H1 (cell line): ENCODE data around the gene GNAO1. TPM values are rescaled to one million over a fixed set of nuclear protein-coding genes. Genes with fewer than 3 reads are reported as not detected.

Experiments
- CTCF ChIA-PET: fragments of 300-600 bp; sonication (Branson Sonifier 250); formaldehyde crosslinking; loops from one replicate; lab custom pipeline; 2021; ENCODE audit not compliant: partially characterized antibody; lab: Charles Lee
- POLR2A ChIA-PET: fragments of 300-600 bp; sonication (Branson Sonifier 250); formaldehyde crosslinking; loops from one replicate; lab custom pipeline; 2021; ENCODE audit warnings: inconsistent platforms; ENCODE audit not compliant: partially characterized antibody; lab: Charles Lee
- DNase-seq, 2 experiments: peaks; one replicate each; pipeline versions ENCODE4 v3.0.0 to v3.0.0-alpha.2; 2010 to 2022; ENCODE audit warnings: low spot score in 2 of 2, low read depth in 1 of 2, mixed read lengths in 1 of 2
- FAIRE-seq: peaks from 2 replicates; lab custom pipeline; 2011; peaks lifted over from hg19 to GRCh38; lab: Jason Lieb, UNC
- H2AFZ ChIP-seq: 2 replicates; pipeline ENCODE4 v1.8.1; 2012; ENCODE audit warnings: low read length, inconsistent platforms
- H2AK5ac ChIP-seq: 2 replicates; pipeline ENCODE4 v1.6.1; 2013; ENCODE audit warnings: low read depth, low read length
- H2BK120ac ChIP-seq: replicated peaks from 2 replicates; pipeline ENCODE3; 2013; ENCODE audit warnings: low read depth, low read length, inconsistent platforms
- H2BK12ac ChIP-seq: 2 replicates; pipeline ENCODE4 v1.6.1; 2013; ENCODE audit warnings: low read depth, low read length
- H2BK15ac ChIP-seq: 2 replicates; pipeline ENCODE4 v1.6.1; 2013; ENCODE audit warnings: low read length
- H2BK20ac ChIP-seq: 2 replicates; pipeline ENCODE4 v1.6.1; 2013; ENCODE audit warnings: low read length
- H2BK5ac ChIP-seq: 2 replicates; pipeline ENCODE4 v1.6.1; 2013; ENCODE audit warnings: low read depth, low read length
- H3K14ac ChIP-seq: 2 replicates; pipeline ENCODE4 v1.6.1; 2013; ENCODE audit warnings: inconsistent platforms; ENCODE audit not compliant: insufficient read length
- H3K18ac ChIP-seq: 2 replicates; pipeline ENCODE4 v1.6.1; 2013; ENCODE audit warnings: low read length; ENCODE audit errors: extremely low read depth
- H3K23ac ChIP-seq: 2 replicates; pipeline ENCODE4 v1.6.1; 2013; ENCODE audit warnings: inconsistent platforms; ENCODE audit not compliant: insufficient read length
- H3K23me2 ChIP-seq: 2 replicates; pipeline ENCODE4 v1.6.1; 2013; ENCODE audit warnings: low read depth, low read length
- H3K27ac ChIP-seq: 2 replicates; pipeline ENCODE4 v1.6.1; 2011; ENCODE audit warnings: low read depth, low read length, inconsistent platforms
- H3K27me3 ChIP-seq, 4 experiments: replicated peaks in 1 of 4; 1 replicate in 1 of 4; 2 replicates in 3 of 4; pipeline versions ENCODE4 v1.6.1 to v1.8.1; 2011 to 2013; ENCODE audit warnings: low read length in 3 of 4, mild to moderate bottlenecking in 3 of 4, inconsistent platforms in 2 of 4, mixed read lengths in 2 of 4, moderate library complexity in 1 of 4; ENCODE audit not compliant: control insufficient read depth in 3 of 4, insufficient read depth in 3 of 4; ENCODE audit errors: extremely low read depth in 1 of 4
- H3K36me3 ChIP-seq, 4 experiments: 2 replicates each; pipeline versions ENCODE4 v1.6.1 to v1.8.1; 2011 to 2013; ENCODE audit warnings: mild to moderate bottlenecking in 4 of 4, low read length in 3 of 4, moderate library complexity in 2 of 4, control low read depth in 1 of 4, inconsistent platforms in 1 of 4; ENCODE audit not compliant: insufficient read depth in 4 of 4, control insufficient read depth in 2 of 4
- H3K4ac ChIP-seq: replicated peaks from 2 replicates; pipeline ENCODE3; 2013; ENCODE audit warnings: low read length, low read depth, mixed read lengths, inconsistent platforms; ENCODE audit not compliant: insufficient read length
- H3K4me1 ChIP-seq, 4 experiments: replicated peaks in 1 of 4; 1 replicate in 1 of 4; 2 replicates in 3 of 4; pipeline versions ENCODE4 v1.6.1 to v1.8.1; 2011 to 2013; ENCODE audit warnings: low read length in 3 of 4, inconsistent platforms in 2 of 4, mixed read lengths in 1 of 4; ENCODE audit not compliant: insufficient read depth in 4 of 4, control insufficient read depth in 3 of 4
- H3K4me2 ChIP-seq, 2 experiments: 2 replicates each; pipeline versions ENCODE4 v1.6.1 to v1.8.1; 2011 to 2013; ENCODE audit warnings: low read depth in 2 of 2, low read length in 2 of 2, control low read depth in 1 of 2, inconsistent platforms in 1 of 2, mild to moderate bottlenecking in 1 of 2; ENCODE audit not compliant: insufficient read depth in 1 of 2
- H3K4me3 ChIP-seq, 4 experiments: fragments of 200-600, 300-600 bp in 1 of 4; sonication (generic), shearing (Covaris generic), sonication (Bioruptor Twin) in 1 of 4; 2 replicates each; pipeline versions ENCODE4 v1.5.1 to v1.8.1; 2011 to 2016; ENCODE audit warnings: low read length in 4 of 4, low read depth in 3 of 4, control low read depth in 2 of 4, inconsistent platforms in 2 of 4, mild to moderate bottlenecking in 2 of 4, mixed read lengths in 1 of 4, moderate library complexity in 1 of 4; ENCODE audit not compliant: insufficient read depth in 2 of 4; ENCODE audit errors: extremely low read depth in 1 of 4
- H3K56ac ChIP-seq: replicated peaks from 2 replicates; pipeline ENCODE3; 2013; ENCODE audit warnings: low read depth, mild to moderate bottlenecking, mixed read lengths, low read length, inconsistent platforms; ENCODE audit not compliant: insufficient read length
- H3K79me1 ChIP-seq: 2 replicates; pipeline ENCODE4 v1.6.1; 2013; ENCODE audit warnings: low read depth, low read length, control low read depth
- H3K79me2 ChIP-seq, 2 experiments: 2 replicates each; pipeline versions ENCODE4 v1.6.1 to v1.8.1; 2012 to 2013; ENCODE audit warnings: low read length in 2 of 2, mild to moderate bottlenecking in 2 of 2, inconsistent platforms in 1 of 2; ENCODE audit not compliant: insufficient read depth in 2 of 2, control insufficient read depth in 1 of 2
- H3K9ac ChIP-seq, 4 experiments: replicated peaks in 1 of 4; 1 replicate in 1 of 4; 2 replicates in 3 of 4; pipeline versions ENCODE4 v1.6.1 to v1.8.1; 2011 to 2013; ENCODE audit warnings: low read depth in 3 of 4, low read length in 3 of 4, control low read depth in 2 of 4, mild to moderate bottlenecking in 2 of 4, moderate library complexity in 2 of 4, inconsistent platforms in 1 of 4; ENCODE audit errors: extremely low read depth in 1 of 4
- H3K9me3 ChIP-seq, 2 experiments: 2 replicates each; pipeline versions ENCODE4 v1.6.1 to v1.8.1; 2012 to 2013; ENCODE audit warnings: mild to moderate bottlenecking in 2 of 2, moderate library complexity in 2 of 2, control low read depth in 1 of 2, inconsistent platforms in 1 of 2, low read depth in 1 of 2, low read length in 1 of 2, mixed read lengths in 1 of 2; ENCODE audit not compliant: insufficient read depth in 2 of 2
- H4K20me1 ChIP-seq, 2 experiments: replicated peaks in 1 of 2; 2 replicates each; pipeline versions ENCODE3 to v1.8.1; 2011 to 2013; ENCODE audit warnings: inconsistent platforms in 2 of 2, low read length in 2 of 2, mild to moderate bottlenecking in 1 of 2; ENCODE audit not compliant: insufficient read depth in 2 of 2, control insufficient read depth in 1 of 2
- H4K5ac ChIP-seq: 2 replicates; pipeline ENCODE4 v1.6.1; 2013; ENCODE audit warnings: low read length, low read depth, mixed read lengths, inconsistent platforms; ENCODE audit not compliant: insufficient read length
- H4K8ac ChIP-seq: 2 replicates; pipeline ENCODE4 v1.8.0; 2013; ENCODE audit warnings: mild to moderate bottlenecking, moderate library complexity, low read length, inconsistent platforms; ENCODE audit not compliant: insufficient read depth; ENCODE audit errors: extremely low read depth
- H4K91ac ChIP-seq: replicated peaks from 2 replicates; pipeline ENCODE3; 2013; ENCODE audit warnings: low read length, mixed read lengths, inconsistent platforms; ENCODE audit not compliant: insufficient read length
- CBX5 ChIP-seq: fragments of 300-800, 300-1000 bp; sonication (generic); IDR thresholded peaks from 2 replicates; pipeline ENCODE4 v1.7.1; 2016; ENCODE audit warnings: antibody characterized with exemption, low read length, low read depth
- CHD2 ChIP-seq: IDR thresholded peaks from 2 replicates; pipeline ENCODE4 v1.6.1; 2012; ENCODE audit warnings: low read length, improper control_type of control experiment
- CREB1 ChIP-seq: IDR thresholded peaks from 2 replicates; pipeline ENCODE4 v1.6.1; 2012; ENCODE audit warnings: inconsistent platforms
- KDM5A ChIP-seq: fragments of 200-600 bp; IDR thresholded peaks from 2 replicates; pipeline ENCODE4 v1.7.1; 2012; ENCODE audit warnings: mild to moderate bottlenecking, low read length, inconsistent platforms, mixed read lengths
- MAFK ChIP-seq: IDR thresholded peaks from 2 replicates; pipeline ENCODE4 v1.6.1; 2012; ENCODE audit warnings: low read depth, mild to moderate bottlenecking, improper control_type of control experiment, low read length
- NANOG ChIP-seq: IDR thresholded peaks from 2 replicates; pipeline ENCODE4 v1.6.1; 2011; ENCODE audit warnings: low read length, low read depth, mild to moderate bottlenecking, inconsistent platforms; ENCODE audit not compliant: insufficient read depth, poor library complexity, severe bottlenecking
- SP1 ChIP-seq: IDR thresholded peaks from 2 replicates; pipeline ENCODE4 v1.6.1; 2011; ENCODE audit warnings: low read depth, low read length
- TBP ChIP-seq: IDR thresholded peaks from 2 replicates; pipeline ENCODE4 v1.6.1; 2011; ENCODE audit warnings: low read depth, low read length, improper control_type of control experiment
- TCF12 ChIP-seq: IDR thresholded peaks from 2 replicates; pipeline ENCODE4 v1.6.1; 2011; ENCODE audit warnings: low read depth, mild to moderate bottlenecking, low read length
- YY1 ChIP-seq: IDR thresholded peaks from 2 replicates; pipeline ENCODE4 v1.6.1; 2011; ENCODE audit warnings: low read depth, mild to moderate bottlenecking, low read length
- WGBS, 2 experiments: shearing (Covaris generic) in 1 of 2; methylation state at CpG; one replicate each; pipeline versions ENCODE4 v1.1.6 to v1.1.7; 2013 to 2015; ENCODE audit warnings: low lambda C conversion rate in 2 of 2, mixed read lengths in 2 of 2, inconsistent platforms in 1 of 2, low coverage in 1 of 2, missing lambda C conversion rate in 1 of 2; ENCODE audit not compliant: insufficient replicate concordance in 2 of 2, insufficient coverage in 1 of 2, insufficient read length in 1 of 2; ENCODE audit errors: extremely low coverage in 1 of 2, missing lambda C conversion rate in 1 of 2; 5-methylcytosine and 5-hydroxymethylcytosine counted together
- polyA plus RNA-seq, 7 experiments: library from polyadenylated mRNA; depleted of rRNA in 3 of 7; stranded (reverse) in 5 of 7; unstranded in 2 of 7; fragments of >200 nt in 5 of 7; fragments of 200-250 nt in 2 of 7; gene quantifications; 1 replicate in 5 of 7; 2 replicates in 1 of 7; 4 replicates in 1 of 7; pipeline versions ENCODE4 v1.2.1 to v1.2.3, GENCODE V29; 2011 to 2013; ENCODE audit warnings: missing spikeins in 2 of 7, mixed read lengths in 2 of 7
- total RNA-seq: library from RNA; stranded (reverse); fragmentation: NEBNext Ultra II Directional; extraction: Animal tissue kit (Norgen Biotek cat#: 25700); gene quantifications from 2 replicates; pipeline ENCODE4 v1.2.1, GENCODE V29; 2021
- TF ChIP-seq, protein P1 (sequence below): IDR thresholded peaks from 2 replicates; pipeline ENCODE4 v1.6.1; 2012; ENCODE audit warnings: inconsistent platforms
- TF ChIP-seq, protein P2 (sequence below): IDR thresholded peaks from 2 replicates; pipeline ENCODE4 v1.6.1; 2011; ENCODE audit warnings: low read length, improper control_type of control experiment

The GNAO1 gene
- total and polyA plus RNA-seq, 2 of the 8 experiments (the other 6 are each of a cell fraction or from before 2014, with no cell fraction given) = 6.7 to 34.4 TPM

DNA sequence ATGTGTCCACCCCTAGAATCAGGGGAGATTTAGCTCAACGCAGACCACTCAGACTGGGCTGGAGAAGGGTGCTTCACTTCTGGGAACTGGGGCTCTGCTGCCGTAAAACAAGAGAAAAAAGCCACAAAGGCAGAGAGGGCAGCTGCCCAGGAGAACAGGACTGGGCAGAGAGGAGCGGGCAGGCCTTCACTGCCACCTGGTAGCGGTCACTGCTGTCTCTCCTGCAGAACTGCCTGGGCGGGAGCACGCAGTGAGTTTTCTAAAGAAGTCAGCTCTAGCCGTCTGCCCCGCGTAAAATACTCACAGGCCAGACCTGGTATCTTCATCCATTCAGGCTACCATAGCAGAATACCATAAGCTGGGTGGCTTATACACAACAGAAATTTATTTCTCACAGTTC, 130.3 kb downstream of the GNAO1 start:
- H3K36me3 ChIP-seq = no peaks in the 10 kb centered on the region
- no peak overlapping the region for H3K18ac ChIP-seq
- H4K20me1 ChIP-seq = peaks cover 0 to 4% of the 10 kb centered on the region in 2 experiments
- H2BK12ac ChIP-seq = no peak overlapping the region
- H2AK5ac ChIP-seq = no peak overlapping the region
- peaks cover 0 to 4% (median 3%) of the 10 kb centered on the region in 4 experiments; a peak in 2 of 7 replicates for H3K4me1 ChIP-seq
- POLR2A ChIA-PET = no interaction called here
- WGBS, 2 experiments = 85% methylated on average over 9 of the region's 9 CpGs; no CpG with 5 or more reads in 1 of the 2 experiments
- H3K56ac ChIP-seq = no peak overlapping the region
- H3K79me1 ChIP-seq = no peaks in the 10 kb centered on the region
- no peak overlapping the region for H2BK5ac ChIP-seq
- FAIRE-seq (no peak), DNase-seq (no peak)
- no peak overlapping the region for H3K4ac ChIP-seq
- peaks cover 0 to 5% (median 0%) of the 10 kb centered on the region in 4 experiments; a peak in 2 of 7 replicates for H3K27me3 ChIP-seq
- no peak overlapping the region for H4K91ac ChIP-seq
- no peaks in the 10 kb centered on the region for H3K9me3 ChIP-seq
- H3K27ac ChIP-seq = no peak overlapping the region
- CTCF ChIA-PET = interaction anchor here (0.5 to 3.3 kb wide), 12 partner anchors 9 to 609 kb away, joined by 3 to 16 read pairs (median 4); no protein-coding TSS in a partner anchor
- no peak overlapping the region for H3K4me2 ChIP-seq
- H3K23ac ChIP-seq = no peak overlapping the region
- H3K14ac ChIP-seq = no peak overlapping the region
- no peak overlapping the region for H4K5ac ChIP-seq
- H2BK15ac ChIP-seq = no peak overlapping the region
- no peak overlapping the region for H3K9ac ChIP-seq
- no peaks in the 10 kb centered on the region; the same call in 1 of the 2 replicates for H3K23me2 ChIP-seq
- no peak overlapping the region for H3K4me3 ChIP-seq
- no peak overlapping the region for H4K8ac ChIP-seq
- H2BK120ac ChIP-seq = no peak overlapping the region
- no peak overlapping the region for H2BK20ac ChIP-seq
- H2AFZ ChIP-seq = no peak overlapping the region
- no peaks in the 10 kb centered on the region for H3K79me2 ChIP-seq
- TF ChIP-seq TCF12 (no peak), SP1 (no peak), YY1 (no peak), CHD2 (no peak), KDM5A (no peak), CBX5 (no peak), NANOG (no peak), TBP (no peak), CREB1 (no peak), MAFK (no peak)
- TF ChIP-seq, protein P1, sequence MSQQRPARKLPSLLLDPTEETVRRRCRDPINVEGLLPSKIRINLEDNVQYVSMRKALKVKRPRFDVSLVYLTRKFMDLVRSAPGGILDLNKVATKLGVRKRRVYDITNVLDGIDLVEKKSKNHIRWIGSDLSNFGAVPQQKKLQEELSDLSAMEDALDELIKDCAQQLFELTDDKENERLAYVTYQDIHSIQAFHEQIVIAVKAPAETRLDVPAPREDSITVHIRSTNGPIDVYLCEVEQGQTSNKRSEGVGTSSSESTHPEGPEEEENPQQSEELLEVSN = no peak
- TF ChIP-seq, protein P2, sequence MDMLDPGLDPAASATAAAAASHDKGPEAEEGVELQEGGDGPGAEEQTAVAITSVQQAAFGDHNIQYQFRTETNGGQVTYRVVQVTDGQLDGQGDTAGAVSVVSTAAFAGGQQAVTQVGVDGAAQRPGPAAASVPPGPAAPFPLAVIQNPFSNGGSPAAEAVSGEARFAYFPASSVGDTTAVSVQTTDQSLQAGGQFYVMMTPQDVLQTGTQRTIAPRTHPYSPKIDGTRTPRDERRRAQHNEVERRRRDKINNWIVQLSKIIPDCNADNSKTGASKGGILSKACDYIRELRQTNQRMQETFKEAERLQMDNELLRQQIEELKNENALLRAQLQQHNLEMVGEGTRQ = no peak
